Activated CD4-positive, alpha-beta T cell treated with anti-CD3 and anti-CD28 coated beads for 36 hours (primary cell): ENCODE measurements around the gene ZBTB11. TPM values are rescaled to one million over a fixed set of nuclear protein-coding genes. Genes with fewer than 3 reads are reported as not detected.

Source experiments
- ATAC-seq: fragments of 200-7000 bp; cut with Tn5 transposase; one replicate; pipeline ENCODE4 v1.10.0; 2021; ENCODE audit warnings: mild to moderate bottlenecking, moderate library complexity
- CTCF ChIA-PET: fragments of 350-600 bp; sonication (Branson Sonifier 250); formaldehyde crosslinking; loops from one replicate; lab custom pipeline; 2021; ENCODE audit warnings: antibody characterized with exemption; lab: Charles Lee
- POLR2A ChIA-PET: fragments of 350-600 bp; sonication (Branson Sonifier 250); formaldehyde crosslinking; loops from one replicate; lab custom pipeline; 2021; ENCODE audit warnings: antibody characterized with exemption, inconsistent platforms; lab: Charles Lee
- DNase-seq: peaks from one replicate; pipeline ENCODE4 v3.0.0-alpha.2; 2020
- H3K27ac Mint-ChIP-seq: one replicate; pipeline ENCODE4 v1.8.0; 2021; ENCODE audit warnings: mixed read lengths
- H3K27me3 Mint-ChIP-seq: one replicate; pipeline ENCODE4 v1.8.0; 2021; ENCODE audit warnings: mixed read lengths
- H3K36me3 Mint-ChIP-seq: one replicate; pipeline ENCODE4 v1.8.0; 2021; ENCODE audit warnings: low read depth, mixed read lengths
- H3K4me1 Mint-ChIP-seq: one replicate; pipeline ENCODE4 v1.8.0; 2021; ENCODE audit warnings: mixed read lengths
- H3K4me3 Mint-ChIP-seq: one replicate; pipeline ENCODE4 v1.8.0; 2021; ENCODE audit warnings: mild to moderate bottlenecking, moderate library complexity, mixed read lengths
- H3K9me3 Mint-ChIP-seq: one replicate; pipeline ENCODE4 v1.8.0; 2021; ENCODE audit warnings: low read depth, mixed read lengths
- intact Hi-C, 2 experiments: fragments of 100-400 bp; cut with DNase I in 1 of 2; cut with micrococcal nuclease in 1 of 2; formaldehyde crosslinking; loops; one replicate each; pipeline versions ENCODE4 v1.14.2 to v1.15.1; 2022 to 2024; cut with DNase I, micrococcal nuclease
- total RNA-seq, 2 experiments: library from RNA; stranded (reverse); gene quantifications; one replicate each; pipeline ENCODE4 v1.2.3, GENCODE V29; 2021

Gene ZBTB11, protein sequence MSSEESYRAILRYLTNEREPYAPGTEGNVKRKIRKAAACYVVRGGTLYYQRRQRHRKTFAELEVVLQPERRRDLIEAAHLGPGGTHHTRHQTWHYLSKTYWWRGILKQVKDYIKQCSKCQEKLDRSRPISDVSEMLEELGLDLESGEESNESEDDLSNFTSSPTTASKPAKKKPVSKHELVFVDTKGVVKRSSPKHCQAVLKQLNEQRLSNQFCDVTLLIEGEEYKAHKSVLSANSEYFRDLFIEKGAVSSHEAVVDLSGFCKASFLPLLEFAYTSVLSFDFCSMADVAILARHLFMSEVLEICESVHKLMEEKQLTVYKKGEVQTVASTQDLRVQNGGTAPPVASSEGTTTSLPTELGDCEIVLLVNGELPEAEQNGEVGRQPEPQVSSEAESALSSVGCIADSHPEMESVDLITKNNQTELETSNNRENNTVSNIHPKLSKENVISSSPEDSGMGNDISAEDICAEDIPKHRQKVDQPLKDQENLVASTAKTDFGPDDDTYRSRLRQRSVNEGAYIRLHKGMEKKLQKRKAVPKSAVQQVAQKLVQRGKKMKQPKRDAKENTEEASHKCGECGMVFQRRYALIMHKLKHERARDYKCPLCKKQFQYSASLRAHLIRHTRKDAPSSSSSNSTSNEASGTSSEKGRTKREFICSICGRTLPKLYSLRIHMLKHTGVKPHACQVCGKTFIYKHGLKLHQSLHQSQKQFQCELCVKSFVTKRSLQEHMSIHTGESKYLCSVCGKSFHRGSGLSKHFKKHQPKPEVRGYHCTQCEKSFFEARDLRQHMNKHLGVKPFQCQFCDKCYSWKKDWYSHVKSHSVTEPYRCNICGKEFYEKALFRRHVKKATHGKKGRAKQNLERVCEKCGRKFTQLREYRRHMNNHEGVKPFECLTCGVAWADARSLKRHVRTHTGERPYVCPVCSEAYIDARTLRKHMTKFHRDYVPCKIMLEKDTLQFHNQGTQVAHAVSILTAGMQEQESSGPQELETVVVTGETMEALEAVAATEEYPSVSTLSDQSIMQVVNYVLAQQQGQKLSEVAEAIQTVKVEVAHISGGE
- total RNA-seq = 10 to 100 TPM; 25.1 to 26.0 TPM

DNA sequence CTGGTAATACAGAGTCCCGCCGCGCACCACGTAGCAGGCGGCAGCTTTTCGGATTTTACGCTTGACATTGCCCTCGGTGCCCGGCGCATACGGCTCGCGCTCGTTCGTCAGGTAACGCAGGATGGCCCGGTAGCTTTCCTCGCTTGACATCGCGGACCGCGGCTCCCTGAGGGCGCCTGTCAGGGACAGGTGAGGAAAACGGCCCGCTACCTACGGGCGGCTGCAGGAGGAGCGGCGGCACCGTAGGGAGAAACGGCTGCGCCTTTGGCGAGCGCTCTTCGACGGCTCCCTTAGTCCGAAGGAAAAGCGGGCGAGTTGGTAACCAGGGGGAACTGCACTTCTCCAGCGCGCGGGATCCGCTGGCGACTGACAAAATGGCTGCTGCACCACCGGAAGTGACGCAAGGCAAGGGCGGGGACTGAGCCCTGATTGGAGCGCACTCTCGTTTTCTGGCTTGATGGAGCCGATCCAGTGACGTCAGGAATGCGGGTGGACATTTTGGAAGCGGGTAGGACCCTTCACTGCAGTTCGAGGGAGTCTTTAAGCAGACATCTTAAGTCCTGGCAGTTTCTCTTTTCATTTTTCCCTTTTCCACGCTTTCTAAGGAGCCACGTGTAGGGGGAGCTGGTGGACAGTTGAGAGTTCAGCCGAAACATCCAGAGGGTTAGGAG is at the start of gene ZBTB11:
Gene ZBTB11, minus strand, starts transcription at position 368 of the 671 bp plus-strand sequence. Its CDS starts 218 bp downstream, at position 150.
- no peaks in the 10 kb centered on the region for H3K9me3 Mint-ChIP-seq
- ATAC-seq = peak; percentile 78
- H3K36me3 Mint-ChIP-seq = peaks cover 53% of the 10 kb centered on the region
- no peaks in the 10 kb centered on the region for H3K27me3 Mint-ChIP-seq
- peak; percentile 100 for DNase-seq
- H3K4me3 Mint-ChIP-seq = peak within 1 kb of the TSS; percentile 94
- CTCF ChIA-PET = interaction anchor here (0.7 to 6.9 kb wide), 10 partner anchors 10 to 966 kb away, joined by 3 to 56 read pairs (median 4); partner anchors contain the start of genes CEP97, PCNP, RPL24 and TRMT10C
- POLR2A ChIA-PET = interaction anchor here (0.6 to 3.5 kb wide), 8 partner anchors 9 to 429 kb away, joined by 4 to 34 read pairs (median 6); partner anchors contain the start of genes CEP97, NXPE3, PCNP and RPL24
- peaks cover 52% of the 10 kb centered on the region for H3K4me1 Mint-ChIP-seq
- intact Hi-C loops = loop anchor here (1.0 to 5.0 kb wide), 12 partner anchors 9 to 1416 kb away; partner anchors contain the start of genes CEP97 (in 2 of the 2), LNP1 (in 2 of the 2), PCNP (in 2 of the 2) and RPL24 (in 2 of the 2)
- H3K27ac Mint-ChIP-seq = peak within 1 kb of the TSS; percentile 92

DNA sequence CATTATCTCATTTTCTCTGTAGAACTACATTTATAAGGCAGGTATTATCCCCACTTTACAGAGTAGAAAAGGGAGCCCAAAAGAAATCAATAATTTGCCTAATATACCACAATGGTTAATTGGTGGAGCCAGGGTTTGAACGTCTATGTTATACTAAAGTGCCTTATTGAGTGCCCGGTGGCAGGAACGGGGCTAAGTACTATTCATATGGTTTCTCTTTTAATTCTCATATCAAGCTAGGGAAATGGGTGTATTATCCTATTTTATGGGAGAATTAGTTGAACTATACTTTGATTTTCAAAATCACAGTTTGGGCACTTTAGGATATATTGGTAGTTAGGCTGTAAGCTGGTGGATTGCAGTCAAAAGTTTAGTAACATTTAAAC is 49.0 kb upstream of the ZBTB11 start:
- Mint-ChIP-seq H3K27ac (peak overlapping the region; percentile 97), H3K4me1 (peaks cover 37% of the 10 kb centered on the region), H3K27me3 (no peaks in the 10 kb centered on the region), H3K9me3 (no peaks in the 10 kb centered on the region), H3K4me3 (peak overlapping the region; percentile 97), H3K36me3 (peaks cover 24% of the 10 kb centered on the region)
- DNase-seq (no peak), ATAC-seq (no peak)
- intact Hi-C loops = loop anchor here in 1 of 2 experiments (2.0 kb wide), 1 partner anchor 1465 kb away; the partner anchor contains the start of gene TBC1D23
- ChIA-PET CTCF (no interaction called here), POLR2A (interaction anchor here (2.4 kb wide), 1 partner anchor 40 kb away, joined by 20 read pairs; the partner anchor contains the start of gene RPL24)

DNA sequence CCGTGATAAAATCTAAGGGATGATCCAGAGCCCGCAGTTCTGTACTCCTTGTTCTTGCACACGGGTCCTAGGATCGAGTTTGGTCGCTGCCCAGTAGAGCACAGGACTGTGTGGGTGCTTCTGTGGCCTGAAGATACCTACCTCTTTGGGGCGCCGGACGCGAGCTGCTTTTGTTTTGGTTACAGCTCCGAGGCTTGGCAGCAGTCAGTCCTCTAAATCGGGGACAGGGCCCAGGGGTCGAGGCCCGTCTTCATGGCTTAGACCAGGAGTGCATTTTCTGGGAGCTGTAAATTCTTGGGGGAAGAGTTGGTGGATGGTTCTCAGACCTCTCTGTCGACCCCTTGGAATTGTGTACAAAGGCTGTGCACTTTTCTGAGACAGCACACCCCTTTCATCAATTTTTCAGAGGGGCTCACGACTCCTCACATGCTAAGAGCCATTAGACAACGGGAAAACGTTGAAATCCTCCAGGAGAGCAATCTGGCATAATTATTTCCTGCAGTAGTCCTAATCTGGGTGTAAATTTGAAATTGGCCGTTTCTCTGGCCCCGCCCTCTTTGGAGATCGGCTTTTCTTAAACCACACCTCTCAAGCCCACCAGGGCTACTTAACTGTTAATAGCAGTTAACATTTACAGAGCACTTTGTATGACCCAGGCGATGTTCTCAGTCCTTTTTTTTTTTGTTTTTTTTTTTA is 48.4 kb upstream of the ZBTB11 start:
- Mint-ChIP-seq H3K27me3 (no peaks in the 10 kb centered on the region), H3K36me3 (peaks cover 18% of the 10 kb centered on the region), H3K4me3 (peak overlapping the region; percentile 97), H3K9me3 (no peaks in the 10 kb centered on the region), H3K27ac (peak overlapping the region; percentile 97), H3K4me1 (peaks cover 41% of the 10 kb centered on the region)
- peak; percentile 61 for DNase-seq
- intact Hi-C loops = loop anchor here in 1 of 2 experiments (2.0 kb wide), 1 partner anchor 1465 kb away; the partner anchor contains the start of gene TBC1D23
- CTCF ChIA-PET = interaction anchor here (0.9 to 1.4 kb wide), 6 partner anchors 8 to 151 kb away, joined by 3 to 6 read pairs (median 4); partner anchors contain the start of genes NXPE3 and PCNP
- POLR2A ChIA-PET = interaction anchor here (0.6 to 2.4 kb wide), 7 partner anchors 39 to 350 kb away, joined by 3 to 20 read pairs (median 7); partner anchors contain the start of genes NFKBIZ, NXPE3, RPL24 and ZBTB11
- peak; percentile 6 for ATAC-seq

DNA sequence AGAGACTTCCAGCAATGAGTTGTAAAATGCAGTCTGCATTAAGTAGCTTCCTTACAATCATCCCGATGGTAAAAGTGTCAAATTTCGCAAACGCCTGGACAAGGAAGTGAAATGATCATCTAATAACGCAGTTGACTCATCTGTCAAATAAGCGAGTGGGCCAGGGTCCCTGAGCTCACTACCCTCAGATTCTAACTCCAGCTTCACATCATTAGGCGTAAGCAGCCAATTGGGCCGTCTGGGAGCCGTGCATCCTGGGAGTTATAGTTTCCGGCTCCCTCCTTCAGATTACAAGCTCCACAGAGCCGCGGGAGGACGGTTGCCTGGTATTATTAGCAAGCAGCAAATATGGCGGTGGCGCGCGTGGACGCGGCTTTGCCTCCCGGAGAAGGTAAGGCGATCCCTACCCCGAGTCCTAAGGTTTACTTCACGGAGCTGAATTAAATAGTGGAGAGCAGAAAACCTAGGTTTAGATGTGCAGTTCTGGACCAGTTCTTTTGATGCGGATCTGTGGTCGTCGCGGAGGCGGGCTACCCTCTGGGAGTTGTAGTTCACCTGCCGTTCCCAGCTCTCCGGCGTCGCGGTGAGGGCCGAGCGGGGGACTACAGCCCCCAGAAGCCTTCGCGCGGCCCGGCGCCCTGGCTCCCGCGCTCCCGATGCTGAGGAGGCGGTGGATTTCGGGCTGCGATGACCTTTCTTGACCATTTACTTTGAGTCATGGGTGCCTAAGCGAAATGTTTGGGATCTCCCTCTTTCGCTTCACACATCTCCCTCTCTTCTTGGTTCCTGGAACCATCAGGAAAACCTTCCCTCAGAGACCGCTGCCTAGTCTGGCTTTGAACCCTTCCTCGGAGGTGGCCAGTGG is 47.6 kb upstream of the ZBTB11 start, which contains the start of gene CEP97:
Gene CEP97, plus strand, starts transcription at position 286 of the 865 bp plus-strand sequence. Its CDS starts 63 bp downstream, at position 349.
- Mint-ChIP-seq H3K9me3 (no peaks in the 10 kb centered on the region), H3K4me1 (peaks cover 46% of the 10 kb centered on the region), H3K27me3 (no peaks in the 10 kb centered on the region), H3K4me3 (peak within 1 kb of the TSS; percentile 97), H3K27ac (peak within 1 kb of the TSS; percentile 97), H3K36me3 (peaks cover 13% of the 10 kb centered on the region)
- intact Hi-C loops = loop anchor here (1.0 to 5.0 kb wide), 11 partner anchors 29 to 1464 kb away; partner anchors contain the start of genes NXPE3 (in 2 of the 2), RPL24 (in 2 of the 2), NFKBIZ (in 1 of the 2) and PCNP (in 1 of the 2)
- ATAC-seq = peak; percentile 93
- CTCF ChIA-PET = interaction anchor here (0.8 to 1.4 kb wide), 9 partner anchors 9 to 586 kb away, joined by 3 to 6 read pairs (median 4); partner anchors contain the start of genes NXPE3, PCNP and ZBTB11
- peak; percentile 95 for DNase-seq
- POLR2A ChIA-PET = interaction anchor here (0.6 to 2.4 kb wide), 8 partner anchors 39 to 349 kb away, joined by 3 to 20 read pairs (median 6); partner anchors contain the start of genes NFKBIZ, NXPE3, RPL24 and ZBTB11

DNA sequence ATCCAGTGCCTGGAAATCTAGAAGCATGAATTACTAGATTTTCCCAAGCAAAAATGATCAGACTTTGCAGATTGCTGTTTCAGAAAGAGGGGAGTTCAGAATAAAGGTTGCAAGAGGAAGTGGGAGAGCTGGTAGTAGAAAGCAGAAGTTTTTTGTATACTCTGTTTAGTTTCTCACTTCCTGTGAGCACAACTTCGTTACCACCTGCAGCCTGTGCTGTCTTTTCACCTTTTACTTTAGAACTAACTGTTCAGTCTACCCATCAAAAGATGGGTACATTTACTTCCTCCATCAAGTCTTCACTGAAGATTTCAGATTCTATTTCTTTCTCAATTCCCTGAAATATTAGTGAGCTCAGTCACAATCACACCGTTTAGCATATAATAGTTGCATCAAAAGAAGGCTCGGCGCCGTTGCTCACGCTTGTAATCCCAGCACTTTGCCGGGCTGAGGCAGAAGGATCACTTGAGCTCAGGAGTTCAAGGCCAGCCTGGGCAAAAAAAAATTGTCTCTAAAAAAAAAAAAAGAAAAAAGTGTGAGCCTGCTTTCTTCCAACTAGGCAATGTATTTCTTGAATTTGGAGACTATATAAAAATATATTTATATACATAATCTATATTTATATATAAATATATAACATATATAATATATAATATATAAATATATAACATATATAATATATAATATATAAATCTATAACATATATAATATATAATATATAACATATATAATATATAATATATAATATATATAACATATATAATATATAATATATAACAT is 45.7 kb upstream of the ZBTB11 start:
- intact Hi-C loops = loop anchor here in 1 of 2 experiments (5.0 kb wide), 1 partner anchor 370 kb away; no protein-coding TSS in a partner anchor
- ChIA-PET POLR2A (no interaction called here), CTCF (interaction anchor here (0.6 kb wide), 2 partner anchors 21 to 44 kb away, joined by 3 to 4 read pairs; no protein-coding TSS in a partner anchor)
- Mint-ChIP-seq H3K4me1 (peaks cover 46% of the 10 kb centered on the region), H3K9me3 (no peaks in the 10 kb centered on the region), H3K4me3 (peak overlapping the region; percentile 59), H3K27ac (peak overlapping the region; percentile 96), H3K36me3 (peaks cover 7% of the 10 kb centered on the region), H3K27me3 (no peaks in the 10 kb centered on the region)
- DNase-seq (peak; percentile 24), ATAC-seq (no peak)

DNA sequence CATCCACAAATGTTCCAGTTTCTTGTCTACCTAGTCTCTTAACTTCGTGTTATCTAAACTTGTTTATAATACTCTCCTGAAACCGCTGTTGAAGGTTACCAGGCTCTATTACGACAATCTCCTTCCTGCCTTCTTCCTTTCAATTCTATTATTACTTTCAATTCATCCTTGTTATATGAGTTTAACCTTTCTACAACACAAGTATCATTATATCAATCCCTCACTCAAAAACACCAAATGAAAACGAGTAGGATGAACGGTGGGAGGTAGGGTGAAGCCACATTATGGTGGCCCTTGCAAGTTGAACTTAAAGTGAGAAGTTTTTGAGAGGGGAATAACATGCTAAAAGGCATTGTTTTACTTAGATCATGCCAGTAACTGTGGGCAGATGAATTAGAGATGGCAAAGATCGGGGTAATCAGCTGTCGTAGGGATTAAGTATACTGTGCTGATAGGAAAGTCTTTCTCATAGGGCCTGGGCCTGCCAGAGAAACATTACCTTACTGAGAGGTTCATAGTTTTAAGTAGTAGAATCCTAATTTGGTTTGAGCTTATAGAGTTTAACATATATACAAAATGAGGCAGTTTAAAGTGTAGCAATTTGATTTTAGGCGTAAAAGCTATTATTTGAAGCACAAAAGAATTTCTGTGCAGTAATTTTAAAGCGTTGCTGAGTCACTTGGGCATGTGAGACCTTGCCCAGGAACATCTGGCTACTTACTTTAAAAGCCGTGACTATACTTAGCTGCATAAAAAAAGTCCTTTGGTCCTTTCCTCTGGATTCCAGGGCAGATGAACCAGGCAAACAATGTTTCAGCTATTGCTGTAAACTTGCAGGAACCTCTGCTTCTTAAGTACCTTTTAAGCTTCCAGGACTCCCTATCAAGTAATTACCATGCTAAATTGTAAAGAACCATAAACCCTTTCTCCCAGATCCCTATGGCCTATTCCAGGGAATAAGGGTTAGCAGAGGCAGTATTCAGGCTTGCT is 44.2 kb upstream of the ZBTB11 start:
- peak overlapping the region; percentile 96 for H3K27ac Mint-ChIP-seq
- H3K9me3 Mint-ChIP-seq = no peaks in the 10 kb centered on the region
- H3K4me3 Mint-ChIP-seq = peak overlapping the region; percentile 59
- intact Hi-C loops = loop anchor here in 1 of 2 experiments (2.0 to 5.0 kb wide), 2 partner anchors 202 to 371 kb away; no protein-coding TSS in a partner anchor
- ChIA-PET CTCF (interaction anchor here (0.7 to 1.3 kb wide), 2 partner anchors 12 to 40 kb away, joined by 4 to 7 read pairs; no protein-coding TSS in a partner anchor), POLR2A (interaction anchor here (0.5 to 0.7 kb wide), 2 partner anchors 36 to 359 kb away, joined by 3 read pairs; no protein-coding TSS in a partner anchor)
- H3K27me3 Mint-ChIP-seq = no peaks in the 10 kb centered on the region
- H3K4me1 Mint-ChIP-seq = peaks cover 37% of the 10 kb centered on the region
- H3K36me3 Mint-ChIP-seq = no peaks in the 10 kb centered on the region
- ATAC-seq (peak; percentile 16), DNase-seq (peak; percentile 47)

DNA sequence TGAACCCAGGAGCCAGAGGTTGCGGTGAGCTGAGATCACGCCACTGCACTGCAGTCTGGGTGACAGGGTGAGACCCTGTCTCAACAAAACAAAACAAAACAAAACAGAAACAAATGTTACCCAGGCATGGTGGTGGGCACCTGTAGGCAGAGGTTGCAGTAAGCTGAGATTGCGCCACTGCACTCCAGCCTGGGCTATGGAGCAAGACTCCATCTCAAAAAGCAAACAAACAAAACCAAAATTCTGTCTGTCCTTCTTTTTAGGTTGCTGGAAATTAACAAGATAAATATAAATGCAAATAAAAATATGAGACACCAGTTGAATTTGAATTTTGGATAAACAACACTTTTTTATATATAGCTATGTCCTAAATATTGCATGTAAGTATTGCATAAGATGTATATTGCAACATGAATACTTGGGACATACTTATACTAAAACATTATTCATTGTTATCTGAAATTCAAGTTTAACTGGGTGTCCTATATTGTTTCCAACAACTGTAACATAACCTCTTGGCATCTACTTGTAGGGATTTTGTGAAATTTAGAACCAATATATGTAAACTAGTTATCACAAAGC is 42.8 kb upstream of the ZBTB11 start:
- Mint-ChIP-seq H3K36me3 (no peaks in the 10 kb centered on the region), H3K9me3 (no peaks in the 10 kb centered on the region), H3K27ac (peak overlapping the region; percentile 70), H3K4me3 (no peak overlapping the region), H3K4me1 (peaks cover 36% of the 10 kb centered on the region), H3K27me3 (no peaks in the 10 kb centered on the region)
- CTCF ChIA-PET = interaction anchor here (1.0 to 1.2 kb wide), 2 partner anchors 15 to 59 kb away, joined by 3 to 7 read pairs; partner anchors contain the start of gene NXPE3
- intact Hi-C loops = loop anchor here in 1 of 2 experiments (2.0 to 5.0 kb wide), 2 partner anchors 201 to 373 kb away; no protein-coding TSS in a partner anchor
- no peak for ATAC-seq
- no peak for DNase-seq
- POLR2A ChIA-PET = no interaction called here
